ENCODE data around the gene HS3ST6.

DNA sequence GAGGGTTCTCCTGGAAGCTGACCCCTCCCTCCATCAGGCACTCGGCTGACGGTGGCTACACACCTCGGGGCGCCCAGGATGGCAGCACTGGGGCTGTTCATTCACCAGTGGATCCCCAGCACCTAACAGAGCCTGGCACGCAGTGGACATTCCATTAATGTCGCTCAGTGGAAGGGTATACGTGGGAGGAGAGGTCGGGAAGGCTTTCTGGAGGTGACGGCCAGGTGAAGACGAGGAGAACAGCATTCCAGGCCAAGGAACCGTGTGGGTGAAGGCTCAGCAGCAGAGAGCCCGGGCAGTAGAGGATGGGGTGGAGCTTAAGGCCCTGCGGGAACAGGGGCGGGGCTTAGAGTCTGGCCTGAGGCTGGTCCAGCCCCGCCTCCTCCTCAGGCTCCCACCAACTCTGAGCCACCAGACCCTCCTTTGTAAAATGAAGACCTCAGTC lies 2.5 kb upstream of the HS3ST6 start:
- TF ChIP-seq CTCF (IDR thresholded peaks at IDR 0.05): no peak
- TF ChIP-seq EZH2 (IDR thresholded peaks at IDR 0.05): no peak
